ENCODE results near the gene TSPAN31.

TSPAN31 gene

DNA sequence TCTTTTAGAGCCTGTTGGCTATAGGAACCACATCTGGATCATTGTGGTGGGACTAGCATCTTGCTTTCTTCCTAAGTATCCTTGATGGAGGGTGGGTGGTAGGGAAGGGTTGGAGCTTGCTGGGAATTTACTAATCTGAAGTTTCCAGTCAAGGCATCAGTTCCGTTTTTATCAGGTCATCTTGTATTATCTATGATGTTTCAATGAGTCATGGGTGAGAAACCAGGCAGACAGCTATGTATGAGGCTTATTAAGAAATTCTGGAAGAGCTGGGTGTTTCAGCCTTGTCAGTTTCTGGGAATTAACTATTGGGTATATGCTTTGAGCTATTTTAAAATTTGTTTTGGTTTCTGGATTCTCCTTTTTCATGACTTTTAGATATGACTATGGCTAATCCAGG lies 49.1 kb downstream of the TSPAN31 start:
- peak; percentile 52 for DNase-seq (ENCODE audit: low read depth)

DNA sequence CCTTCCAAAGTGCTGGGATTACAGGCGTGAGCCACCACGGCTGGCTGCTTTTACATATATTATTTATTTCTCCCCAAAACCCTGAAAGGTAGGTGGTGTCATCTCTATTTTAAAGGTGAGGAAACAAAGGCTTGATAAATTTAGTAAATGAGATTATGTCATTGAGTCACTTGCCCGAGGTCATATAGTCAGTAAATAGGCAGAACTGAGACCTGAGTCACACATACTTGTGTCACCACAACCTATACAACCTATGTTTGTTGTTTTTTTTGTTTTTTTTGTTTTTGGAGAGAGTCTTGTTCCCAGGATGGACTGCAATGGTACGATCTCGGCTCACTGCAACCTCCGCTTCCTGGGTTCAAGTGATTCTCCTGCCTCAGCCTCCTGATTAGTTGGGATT lies 50.5 kb downstream of the TSPAN31 start:
- no peak for DNase-seq (ENCODE audit: low read depth)

DNA sequence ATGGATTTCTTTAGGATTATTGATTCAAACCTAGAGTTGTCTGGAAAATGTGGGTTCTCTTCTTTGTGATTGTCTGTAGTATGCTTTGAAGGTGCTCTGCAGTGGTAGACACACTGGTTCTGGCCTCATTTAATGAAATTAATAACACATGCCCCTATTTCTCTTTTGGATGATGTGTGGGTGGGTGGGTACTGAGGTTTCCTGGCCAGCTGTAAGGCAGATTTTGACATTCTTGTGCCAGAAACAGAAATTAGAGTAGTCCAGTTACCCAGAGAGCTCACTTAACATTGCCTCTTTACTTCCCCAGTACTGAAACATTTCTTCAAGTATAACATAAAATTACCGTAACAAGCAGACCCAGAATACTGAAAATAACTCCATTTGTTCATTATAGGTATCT lies 52.2 kb downstream of the TSPAN31 start:
- DNase-seq (ENCODE audit: low read depth) = no peak

DNA sequence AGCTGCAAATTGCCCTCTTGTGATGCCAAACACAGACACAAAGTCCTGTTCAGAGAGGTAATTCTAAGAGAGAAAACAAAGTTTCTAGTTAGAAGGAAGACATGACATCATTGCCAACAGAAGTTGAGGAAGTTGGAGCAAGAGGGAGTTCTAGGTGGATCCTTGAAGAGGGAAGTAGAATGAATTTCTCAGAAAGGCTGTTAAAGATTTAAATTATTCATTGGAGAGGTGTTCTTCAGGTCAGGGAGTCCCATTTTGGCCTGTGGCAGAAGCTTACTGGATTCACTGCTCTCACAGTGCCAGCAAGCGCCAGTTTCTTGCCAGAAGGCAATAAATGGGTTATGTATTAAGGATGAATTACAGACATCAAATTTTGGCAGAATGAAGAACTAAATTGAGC lies 53.1 kb downstream of the TSPAN31 start:
- no peak for DNase-seq (ENCODE audit: low read depth)
